GM18505 (cell line): ENCODE measurements around the gene PRKCB.
A peak's percentile ranks its signal among the peaks of the same experiment; 100 is the strongest.

Experiments used
- ATAC-seq: cut with Tn5 transposase; IDR thresholded peaks from one replicate; pipeline ENCODE4 v1.9.1; 2021; ENCODE audit not compliant: unreplicated experiment
- POLR2A ChIP-seq: IDR thresholded peaks from 4 replicates; pipeline ENCODE4 v1.6.1; 2011; ENCODE audit warnings: borderline replicate concordance; ENCODE audit not compliant: insufficient read depth, insufficient read length; ENCODE audit errors: extremely low read depth

The PRKCB gene

DNA sequence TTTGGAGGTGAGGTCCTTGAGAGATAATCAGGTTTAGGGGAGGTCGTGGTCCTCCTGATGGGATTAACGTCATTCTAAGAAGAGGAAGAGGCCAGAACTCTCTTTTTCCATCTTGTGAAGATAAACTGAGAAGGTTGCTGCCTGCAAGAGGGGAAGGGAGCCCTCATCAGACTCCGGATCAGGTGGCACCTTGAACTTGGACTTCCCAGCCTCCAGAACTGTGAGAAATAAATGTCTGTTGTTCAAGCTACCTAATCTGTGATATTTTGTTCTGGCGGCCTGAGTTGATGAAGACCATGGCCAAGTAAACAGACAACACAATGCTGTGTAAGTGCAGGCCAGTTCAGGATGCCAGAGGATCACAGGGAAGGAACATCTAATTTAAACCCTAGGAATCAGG lies 10.9 kb upstream of the PRKCB start:
- TF ChIP-seq POLR2A, result no peak
- ATAC-seq, result no peak

DNA sequence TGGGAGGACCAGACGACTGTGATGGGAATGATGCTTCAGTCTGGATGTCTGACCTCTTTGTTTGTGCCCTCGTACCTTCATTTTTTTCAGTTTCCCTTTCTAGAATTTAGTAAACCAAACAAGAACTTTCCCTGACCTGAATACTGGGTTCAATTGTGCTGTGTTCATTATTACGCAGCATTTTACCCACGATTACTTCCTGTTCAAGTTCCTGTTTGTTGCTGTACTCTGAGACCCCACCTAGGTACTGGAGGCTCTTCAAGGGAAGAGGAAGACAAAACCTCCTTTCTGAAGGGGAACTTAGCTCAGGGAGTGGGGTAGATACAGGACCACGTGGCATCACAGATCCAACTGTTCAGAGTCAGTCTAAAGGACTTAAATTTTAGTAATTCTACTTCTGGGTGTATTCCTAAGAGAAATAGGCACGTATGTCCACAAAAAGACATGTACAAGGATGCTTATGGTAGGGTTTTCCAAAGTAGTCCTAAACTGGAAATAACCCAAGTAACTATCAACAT lies 9.2 kb upstream of the PRKCB start:
- TF ChIP-seq POLR2A, result no peak
- peak; percentile 62 for ATAC-seq

DNA sequence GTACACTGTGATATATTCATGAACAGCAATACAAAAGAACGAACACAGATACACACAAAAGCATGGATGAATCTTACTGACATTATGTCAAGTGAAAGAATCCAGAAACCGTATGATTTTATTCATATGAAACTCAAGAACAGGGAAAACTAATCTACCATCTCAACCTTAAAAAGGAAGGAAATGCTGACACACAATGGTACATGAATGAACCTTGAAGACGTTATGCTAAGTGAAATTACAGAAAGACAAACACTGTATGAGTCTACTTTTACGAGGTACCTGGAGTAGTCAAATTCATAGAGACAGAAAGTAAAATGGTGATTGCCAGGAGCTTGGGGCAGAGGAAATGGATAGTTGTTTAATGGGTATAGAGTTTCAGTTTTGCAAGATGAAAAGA lies 8.7 kb upstream of the PRKCB start:
- ATAC-seq, result peak; percentile 58
- TF ChIP-seq POLR2A, result no peak

DNA sequence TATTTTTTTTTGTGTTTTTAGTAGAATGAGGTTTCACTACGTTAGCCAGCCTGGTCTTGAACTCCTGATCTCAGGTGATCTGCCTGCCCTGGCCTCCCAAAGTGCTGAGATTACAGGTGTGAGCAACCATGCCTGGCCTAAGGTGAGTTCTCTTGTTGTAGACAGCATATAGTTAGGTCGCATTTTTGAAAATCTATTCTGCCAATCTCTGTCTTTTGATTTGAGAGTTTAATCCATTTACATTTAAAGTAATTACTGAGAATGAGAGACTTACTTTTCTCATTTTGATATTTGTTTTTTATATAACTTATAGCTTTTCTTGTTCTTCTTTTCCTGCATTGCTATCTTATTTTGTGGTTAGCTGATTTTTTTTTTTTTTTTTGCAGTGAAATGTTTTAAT lies 6.3 kb upstream of the PRKCB start:
- TF ChIP-seq POLR2A, result no peak
- no peak for ATAC-seq

DNA sequence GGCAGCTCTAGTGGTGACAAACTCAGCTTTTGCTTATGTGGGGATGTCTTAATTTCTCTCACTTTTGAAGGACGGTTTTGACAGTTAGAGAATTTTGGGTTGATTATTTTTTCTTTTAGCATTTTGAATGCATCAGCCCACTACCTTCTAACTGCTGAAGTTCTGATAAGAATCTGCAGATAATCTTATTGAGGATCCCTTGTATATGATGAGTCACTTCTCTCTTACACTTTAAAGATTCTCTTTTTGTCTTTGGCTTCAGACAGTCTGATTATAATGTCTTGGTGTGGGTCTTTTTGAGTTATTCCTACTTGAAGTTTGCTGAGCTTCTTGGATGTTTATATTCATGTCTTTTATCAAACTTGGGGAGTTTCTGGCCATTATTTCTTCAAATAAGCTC lies 5.5 kb upstream of the PRKCB start:
- TF ChIP-seq POLR2A, result no peak

DNA sequence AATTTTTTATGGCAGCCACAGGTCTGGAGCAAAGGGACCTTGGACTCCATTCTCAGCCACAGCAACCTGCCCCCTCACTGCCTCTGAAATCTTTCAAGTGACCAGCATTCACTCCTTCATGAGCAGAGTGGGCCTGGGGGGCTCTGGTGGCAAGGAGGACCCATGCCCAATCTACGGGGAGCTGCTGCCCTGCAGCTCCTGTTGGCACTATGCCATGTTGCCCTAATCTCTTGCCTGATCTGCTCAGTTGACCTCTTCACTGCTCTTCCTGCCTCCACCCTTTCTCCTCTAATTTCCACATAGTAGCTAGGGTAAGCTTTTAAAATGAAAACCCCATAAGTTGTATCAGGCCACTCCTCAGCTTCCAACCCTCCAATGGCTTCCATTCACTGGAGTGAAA lies 2.9 kb upstream of the PRKCB start:
- no peak for ATAC-seq
- no peak for TF ChIP-seq POLR2A

More for the DNA sequence above, 5.5 kb upstream of the PRKCB start:
- no peak for ATAC-seq

DNA sequence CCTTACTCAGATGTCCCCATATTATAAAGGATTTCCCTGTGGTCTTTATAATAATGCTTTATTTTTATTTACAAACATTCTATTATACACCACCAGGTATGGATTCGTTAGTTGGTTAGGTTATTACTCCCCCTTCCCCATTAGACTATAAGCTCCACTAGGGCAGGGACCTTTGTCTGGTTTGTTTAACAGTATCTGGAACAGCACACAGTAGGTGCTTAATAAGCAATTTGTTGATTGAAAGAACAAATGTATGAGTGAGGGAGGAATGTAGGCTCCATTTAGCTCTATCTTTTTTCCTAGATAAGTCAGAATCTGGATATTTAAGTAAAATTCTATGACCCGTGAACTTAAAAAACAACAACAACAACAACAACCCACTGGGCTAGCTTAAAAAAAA lies 2.3 kb upstream of the PRKCB start:
- TF ChIP-seq POLR2A, result no peak
- ATAC-seq, result no peak

DNA sequence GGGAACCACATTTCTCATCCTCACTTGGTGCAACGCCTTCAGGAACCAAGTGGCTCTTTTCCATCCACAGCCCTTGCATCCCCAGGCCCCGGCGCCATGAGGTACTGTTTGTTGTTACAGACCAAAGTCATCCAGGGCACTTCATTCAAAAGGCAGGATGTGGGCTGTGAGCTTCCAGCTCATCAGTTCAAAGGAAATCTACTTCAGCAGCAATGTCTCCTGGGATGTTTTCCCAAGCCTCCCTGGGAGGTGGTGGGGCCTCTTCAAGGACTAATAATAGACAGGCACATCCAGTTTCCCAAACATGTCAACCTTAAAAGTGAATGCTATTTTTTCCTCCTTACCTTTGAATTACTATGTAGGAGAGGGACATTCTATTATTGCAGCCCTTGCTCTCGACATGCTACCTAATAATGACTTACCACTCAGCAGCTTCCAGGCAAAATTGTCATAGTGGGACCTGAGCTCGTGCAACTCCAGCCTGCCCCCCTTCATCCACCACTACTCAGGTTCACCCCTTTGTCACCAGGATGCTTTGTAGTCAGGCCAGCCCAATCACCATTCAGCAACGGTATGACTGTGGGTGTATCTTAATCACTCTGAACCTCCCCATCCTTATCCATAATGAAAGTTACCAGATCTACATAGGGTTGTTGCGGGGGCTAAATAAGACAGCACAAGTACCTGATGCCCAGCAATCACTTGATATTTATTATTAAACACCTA lies 1.7 kb upstream of the PRKCB start:
- ATAC-seq, result no peak
- TF ChIP-seq POLR2A, result no peak

DNA sequence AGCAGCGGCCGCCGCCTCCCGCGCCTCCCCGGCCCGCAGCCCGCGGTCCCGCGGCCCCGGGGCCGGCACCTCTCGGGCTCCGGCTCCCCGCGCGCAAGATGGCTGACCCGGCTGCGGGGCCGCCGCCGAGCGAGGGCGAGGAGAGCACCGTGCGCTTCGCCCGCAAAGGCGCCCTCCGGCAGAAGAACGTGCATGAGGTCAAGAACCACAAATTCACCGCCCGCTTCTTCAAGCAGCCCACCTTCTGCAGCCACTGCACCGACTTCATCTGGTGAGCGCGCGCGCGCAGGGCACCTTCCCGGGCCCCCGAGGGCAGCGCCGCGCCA lies 258 bp downstream of the PRKCB start:
- peak; percentile 8 for ATAC-seq
- TF ChIP-seq POLR2A, result no peak

DNA sequence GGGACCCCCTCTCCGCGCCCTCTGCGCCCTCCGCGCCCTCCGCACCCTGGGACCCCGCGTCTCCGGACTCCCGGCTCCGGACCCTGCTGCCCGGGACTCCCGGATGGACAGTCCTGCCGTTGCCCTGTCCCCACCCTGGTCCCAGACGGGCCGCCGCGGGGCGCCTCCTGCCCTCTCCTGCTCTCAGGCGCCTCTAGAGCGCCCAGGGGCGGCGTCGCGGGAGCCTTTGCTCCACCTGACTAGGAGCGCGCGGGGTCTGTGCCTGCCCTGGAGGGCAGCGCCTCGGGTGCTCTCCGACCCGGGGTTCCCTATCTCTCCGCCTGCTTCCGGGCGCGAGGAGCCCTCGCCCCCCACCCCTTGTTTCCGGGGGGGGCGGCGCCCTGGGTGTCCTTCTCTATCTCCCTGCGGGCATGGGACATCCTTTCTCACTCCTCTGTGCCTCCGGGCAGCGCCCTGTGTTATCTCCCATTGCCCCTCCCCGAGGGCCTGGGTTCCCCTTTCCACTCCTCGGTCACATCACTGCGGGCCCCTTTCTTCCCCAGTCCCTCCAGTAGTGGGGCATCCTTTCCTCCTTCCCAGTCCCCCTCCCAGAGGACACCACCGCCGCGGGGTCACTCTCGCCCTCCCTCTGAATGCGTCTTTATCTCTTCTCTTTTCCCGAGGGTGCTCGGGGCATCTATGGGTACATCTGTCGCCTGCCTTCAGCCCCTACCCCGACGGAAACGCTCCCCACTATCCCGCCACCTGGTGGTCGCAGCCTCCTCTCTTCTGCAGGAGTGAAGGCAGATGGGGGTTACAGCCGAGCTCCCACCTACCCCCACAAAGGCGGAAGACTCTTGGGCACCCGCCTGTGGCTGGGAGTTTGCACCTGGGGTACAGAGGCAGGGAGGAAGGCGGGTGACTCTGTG lies 875 bp downstream of the PRKCB start:
- ATAC-seq, result peak; percentile 32

DNA sequence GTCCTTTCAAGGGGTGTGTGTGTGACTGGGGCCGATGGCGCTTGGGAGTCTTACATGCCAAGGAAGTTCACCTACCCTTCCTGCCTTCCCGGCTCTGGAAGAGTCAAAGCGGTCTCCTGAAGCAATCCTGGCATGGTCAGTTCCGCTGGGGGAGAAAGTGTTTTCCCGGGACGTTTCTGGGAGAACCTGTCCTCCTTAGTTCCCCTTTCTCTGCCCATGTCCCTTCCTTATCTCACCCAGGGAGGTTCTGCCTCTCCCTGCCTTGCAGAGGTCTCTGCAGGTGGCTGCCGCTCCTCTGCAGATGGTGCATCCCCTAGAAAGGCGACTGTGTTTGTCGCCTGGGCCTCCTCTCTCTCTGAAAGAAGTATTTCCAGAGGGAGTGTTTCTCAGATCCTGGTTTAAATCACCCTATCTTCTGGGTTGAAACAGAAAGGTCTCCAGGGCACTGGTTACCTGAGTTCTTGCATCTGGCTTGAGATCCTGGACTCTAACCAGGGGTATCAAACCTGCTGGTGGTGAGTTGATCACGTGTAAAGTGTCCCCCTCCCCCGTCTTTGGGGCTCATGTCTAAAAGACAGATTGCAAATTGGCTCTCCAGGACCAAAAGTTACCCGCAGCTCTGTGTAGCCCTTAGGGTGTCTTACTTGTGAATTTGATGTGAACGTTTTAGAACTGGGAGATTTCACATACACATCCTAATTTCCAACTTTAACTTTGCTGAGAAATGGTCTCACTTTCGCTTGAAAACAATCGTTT lies 1.9 kb downstream of the PRKCB start:
- TF ChIP-seq POLR2A, result no peak
- ATAC-seq, result no peak

More for the DNA sequence above, 875 bp downstream of the PRKCB start:
- peak; percentile 69 for TF ChIP-seq POLR2A

DNA sequence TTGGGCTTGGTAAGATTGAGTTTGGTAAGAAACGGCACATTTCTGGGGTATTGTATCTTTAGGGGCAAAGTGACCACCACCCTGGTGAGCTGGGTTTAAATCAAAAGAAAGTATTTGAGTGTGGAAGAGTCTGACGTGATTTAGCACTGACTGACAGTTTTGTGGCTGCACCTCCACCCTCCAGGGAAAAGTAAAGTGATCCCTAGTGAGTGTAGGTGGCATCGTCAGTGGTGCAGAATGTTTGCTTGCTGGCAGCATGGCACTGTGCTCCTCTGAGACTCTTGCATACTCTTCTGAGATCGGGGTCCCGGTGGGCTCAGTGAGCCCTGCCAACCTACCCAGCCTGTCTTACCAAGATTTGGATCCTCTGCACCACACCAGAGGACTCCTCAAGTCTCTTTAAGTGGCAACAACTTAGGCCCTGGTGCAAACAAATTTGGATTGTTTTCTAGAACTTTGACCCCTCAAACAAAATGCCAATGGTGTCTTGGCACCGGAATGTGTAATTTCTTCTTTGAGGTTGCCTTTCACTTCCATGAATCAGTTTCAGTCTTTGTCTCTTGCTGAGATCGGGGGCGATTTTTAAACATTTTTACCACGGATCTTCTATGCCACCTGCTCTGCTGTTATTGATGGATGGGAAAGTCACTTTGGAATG lies 2.8 kb downstream of the PRKCB start:
- no peak for ATAC-seq

DNA sequence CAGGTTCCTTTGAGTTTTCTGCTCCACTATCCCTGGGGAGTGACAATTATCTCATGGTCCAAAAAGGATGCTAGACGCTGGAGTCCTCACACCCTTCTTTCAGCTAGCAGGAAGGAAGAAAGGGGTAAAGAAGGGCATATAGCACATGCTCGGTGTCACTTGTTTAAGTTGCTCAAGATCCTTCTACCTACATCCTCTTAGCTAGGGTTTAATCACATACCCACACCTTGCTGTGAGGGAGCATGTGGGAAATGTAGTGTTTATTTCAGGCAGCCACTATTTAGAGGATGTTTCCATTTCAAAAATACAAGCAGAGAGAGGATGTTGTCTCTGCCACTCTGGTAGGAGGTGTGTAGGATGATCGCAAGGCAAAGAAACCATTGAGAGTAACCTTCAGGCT lies 4.5 kb downstream of the PRKCB start:
- no peak for ATAC-seq

More for the DNA sequence above, 2.8 kb downstream of the PRKCB start:
- TF ChIP-seq POLR2A, result no peak

More for the DNA sequence above, 4.5 kb downstream of the PRKCB start:
- no peak for TF ChIP-seq POLR2A
